HUDEP-2 (cell line): Measurements from ENCODE around the gene MANBA.
"Not testable (repeated sequence)": the region's sequence is repeated elsewhere in the genome, so short reads cannot be mapped to it uniquely, and the experiment has no call there.

ENCODE experiments used
- DNase-seq, 76 experiments: peaks; one replicate each; lab custom pipeline; 2025; ENCODE audit not compliant: unreplicated experiment in 76 of 76; lab: John Stamatoyannopoulos, UW

Gene MANBA

GRCh38 chr4:102627831-102628523 is 132.8 kb downstream of the MANBA start:
- peak in 1 of 76 experiments; percentile 2 for DNase-seq

GRCh38 chr4:102625232-102625930 is 135.4 kb downstream of the MANBA start:
- peak in 39 of 76 experiments; percentile 1 to 46 (median 16) for DNase-seq

- DNase-seq, result no peak
Observed at GRCh38 chr4:102624505-102624904, 136.3 kb downstream of the MANBA start.

- DNase-seq, result peak in 2 of 76 experiments; percentile 2 to 7
Observed at GRCh38 chr4:102623622-102624021, 137.1 kb downstream of the MANBA start.

GRCh38 chr4:102620697-102621497 is 139.9 kb downstream of the MANBA start:
- DNase-seq, result peak in 32 of 76 experiments; percentile 3 to 70 (median 32)

GRCh38 chr4:102619776-102620631 is 140.8 kb downstream of the MANBA start:
- not testable (repeated sequence) for DNase-seq

GRCh38 chr4:102619021-102619420 is 141.7 kb downstream of the MANBA start:
- not testable (repeated sequence) for DNase-seq

- no peak for DNase-seq
Observed at GRCh38 chr4:102616636-102617035, 144.1 kb downstream of the MANBA start.

- DNase-seq, result no peak
Observed at GRCh38 chr4:102614801-102615200, 146.0 kb downstream of the MANBA start.

GRCh38 chr4:102612824-102613366 is 147.9 kb downstream of the MANBA start:
- DNase-seq, result no peak

GRCh38 chr4:102612210-102612609 is 148.6 kb downstream of the MANBA start:
- DNase-seq, result no peak

- no peak for DNase-seq
Observed at GRCh38 chr4:102610476-102610875, 150.3 kb downstream of the MANBA start.

- no peak for DNase-seq
Observed at GRCh38 chr4:102610007-102610406, 150.8 kb downstream of the MANBA start.

GRCh38 chr4:102608190-102608589 is 152.6 kb downstream of the MANBA start:
- DNase-seq, result no peak

GRCh38 chr4:102606846-102607450 is 153.8 kb downstream of the MANBA start:
- DNase-seq, result no peak

GRCh38 chr4:102606261-102606660 is 154.5 kb downstream of the MANBA start:
- DNase-seq, result no peak

GRCh38 chr4:102604222-102604940 is 156.4 kb downstream of the MANBA start:
- no peak for DNase-seq

GRCh38 chr4:102601586-102602227 is 159.1 kb downstream of the MANBA start:
- no peak for DNase-seq

- DNase-seq, result no peak
Observed at GRCh38 chr4:102600689-102601088, 160.1 kb downstream of the MANBA start.
